ENCODE measurements around the gene STK11IP.

DNA sequence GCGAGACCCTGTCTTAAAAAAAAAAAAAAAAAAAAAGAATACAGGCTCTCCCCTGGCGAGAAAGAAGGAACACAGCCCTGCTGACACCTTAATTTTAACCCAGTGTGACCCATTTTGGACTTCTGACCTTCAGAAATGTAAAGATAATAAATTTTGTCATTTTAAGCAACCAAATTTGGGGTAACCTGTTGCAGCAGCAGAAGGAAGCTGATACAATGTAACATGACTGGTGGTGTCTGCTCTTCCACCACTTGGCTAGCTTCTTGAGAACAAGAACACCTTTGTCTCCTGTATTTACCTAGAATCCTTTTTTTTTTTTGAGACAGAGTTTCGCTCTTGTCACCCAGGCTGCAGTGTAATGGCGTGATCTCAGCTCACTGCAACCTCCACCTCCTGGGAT lies 6.6 kb upstream of the STK11IP start:
- TF ChIP-seq, protein P1, sequence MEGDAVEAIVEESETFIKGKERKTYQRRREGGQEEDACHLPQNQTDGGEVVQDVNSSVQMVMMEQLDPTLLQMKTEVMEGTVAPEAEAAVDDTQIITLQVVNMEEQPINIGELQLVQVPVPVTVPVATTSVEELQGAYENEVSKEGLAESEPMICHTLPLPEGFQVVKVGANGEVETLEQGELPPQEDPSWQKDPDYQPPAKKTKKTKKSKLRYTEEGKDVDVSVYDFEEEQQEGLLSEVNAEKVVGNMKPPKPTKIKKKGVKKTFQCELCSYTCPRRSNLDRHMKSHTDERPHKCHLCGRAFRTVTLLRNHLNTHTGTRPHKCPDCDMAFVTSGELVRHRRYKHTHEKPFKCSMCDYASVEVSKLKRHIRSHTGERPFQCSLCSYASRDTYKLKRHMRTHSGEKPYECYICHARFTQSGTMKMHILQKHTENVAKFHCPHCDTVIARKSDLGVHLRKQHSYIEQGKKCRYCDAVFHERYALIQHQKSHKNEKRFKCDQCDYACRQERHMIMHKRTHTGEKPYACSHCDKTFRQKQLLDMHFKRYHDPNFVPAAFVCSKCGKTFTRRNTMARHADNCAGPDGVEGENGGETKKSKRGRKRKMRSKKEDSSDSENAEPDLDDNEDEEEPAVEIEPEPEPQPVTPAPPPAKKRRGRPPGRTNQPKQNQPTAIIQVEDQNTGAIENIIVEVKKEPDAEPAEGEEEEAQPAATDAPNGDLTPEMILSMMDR (conservative IDR thresholded peaks at IDR 0.05): no peak
- no peak for TF ChIP-seq EZH2 (IDR thresholded peaks at IDR 0.05; ENCODE audit: low read depth)

All from PC-9 (cell line).